ENCODE measurements around the gene SLC9A8. TPM values are rescaled to one million over a fixed set of nuclear protein-coding genes. Genes with fewer than 3 reads are reported as not detected.

Gene SLC9A8
- total and polyA plus RNA-seq, 2 of the 8 experiments (the other 6 are each of a cell fraction or from before 2014, with no cell fraction given), result 3.2 to 6.2 TPM

DNA sequence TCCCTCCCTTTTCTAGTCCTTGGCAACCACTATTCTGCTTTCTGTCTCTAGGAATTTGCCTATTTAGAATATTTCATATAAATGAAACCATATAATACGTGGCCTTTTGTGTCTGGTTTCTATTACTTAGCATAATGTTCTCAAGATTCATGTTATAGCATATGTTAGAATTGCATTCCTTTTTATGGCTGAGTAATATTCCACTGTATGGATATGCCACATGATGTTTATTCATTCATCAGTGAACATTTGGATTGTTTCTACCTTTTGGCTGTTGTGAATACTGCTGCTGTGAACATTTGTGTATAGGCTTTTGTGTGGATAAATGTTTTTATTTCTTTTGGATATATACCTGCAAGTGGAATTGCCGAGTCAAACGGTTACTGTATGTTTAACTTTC is 7.1 kb downstream of the SLC9A8 start:
- no peaks in the 10 kb centered on the region for H3K23me2 ChIP-seq (ENCODE audit: low read depth, low read length)
- peaks cover 0 to 4% of the 10 kb centered on the region in 2 experiments; a peak in 1 of 4 replicates for H3K9me3 ChIP-seq (ENCODE audit: insufficient read depth in 2 of 2, low read depth in 1 of 2, low read length in 1 of 2)
- WGBS, 2 experiments (ENCODE audit: extremely low coverage in 1 of 2, insufficient coverage in 1 of 2, insufficient read length in 1 of 2, insufficient replicate concordance in 2 of 2, low coverage in 1 of 2, low lambda C conversion rate in 2 of 2, missing lambda C conversion rate in 1 of 2), result 96% methylated on average over 3 of the region's 3 CpGs; no CpG with 5 or more reads in 1 of the 2 experiments
- no peak overlapping the region for H2BK20ac ChIP-seq (ENCODE audit: low read length)
- DNase-seq (ENCODE audit: low read depth in 1 of 2, low spot score in 2 of 2) (no peak), FAIRE-seq (no peak)
- H3K23ac ChIP-seq (ENCODE audit: insufficient read length), result no peak overlapping the region
- no peak overlapping the region for H3K4me3 ChIP-seq (ENCODE audit: extremely low read depth in 1 of 4, insufficient read depth in 2 of 4, low read depth in 3 of 4, low read length in 4 of 4)
- H3K18ac ChIP-seq (ENCODE audit: extremely low read depth, low read length), result no peak overlapping the region
- H2BK5ac ChIP-seq (ENCODE audit: low read depth, low read length), result no peak overlapping the region
- H3K4me2 ChIP-seq (ENCODE audit: insufficient read depth in 1 of 2, low read depth in 2 of 2, low read length in 2 of 2), result no peak overlapping the region
- H3K27me3 ChIP-seq (replicated peaks in 1 of 4; ENCODE audit: control insufficient read depth in 3 of 4, extremely low read depth in 1 of 4, insufficient read depth in 3 of 4, low read length in 3 of 4), result no peaks in the 10 kb centered on the region
- no peak overlapping the region for H3K27ac ChIP-seq (ENCODE audit: low read depth, low read length)
- H3K9ac ChIP-seq (replicated peaks in 1 of 4; ENCODE audit: extremely low read depth in 1 of 4, low read depth in 3 of 4, low read length in 3 of 4), result no peak overlapping the region
- H2BK15ac ChIP-seq (ENCODE audit: low read length), result no peak overlapping the region
- peaks cover 0 to 3% of the 10 kb centered on the region in 2 experiments for H4K20me1 ChIP-seq (replicated peaks in 1 of 2; ENCODE audit: control insufficient read depth in 1 of 2, insufficient read depth in 2 of 2, low read length in 2 of 2)
- H3K79me2 ChIP-seq (ENCODE audit: control insufficient read depth in 1 of 2, insufficient read depth in 2 of 2, low read length in 2 of 2), result no peaks in the 10 kb centered on the region
- no peak overlapping the region for H3K14ac ChIP-seq (ENCODE audit: insufficient read length)
- H4K5ac ChIP-seq (ENCODE audit: insufficient read length, low read depth, low read length), result no peak overlapping the region
- no peak overlapping the region for H3K4ac ChIP-seq (replicated peaks; ENCODE audit: insufficient read length, low read depth, low read length)
- H4K91ac ChIP-seq (replicated peaks; ENCODE audit: insufficient read length, low read length), result no peak overlapping the region
- H2AFZ ChIP-seq (ENCODE audit: low read length), result no peak overlapping the region
- no peak for TF ChIP-seq JUN (IDR thresholded peaks at IDR 0.05; ENCODE audit: low read depth, low read length)
- no peak for TF ChIP-seq TBP (IDR thresholded peaks at IDR 0.05; ENCODE audit: low read depth, low read length)
- TF ChIP-seq SUZ12 (IDR thresholded peaks at IDR 0.05; ENCODE audit: low read length), result no peak
- no peak for TF ChIP-seq CBX5 (IDR thresholded peaks at IDR 0.05; ENCODE audit: low read depth, low read length)
- no peak for TF ChIP-seq GTF2F1 (IDR thresholded peaks at IDR 0.05; ENCODE audit: borderline replicate concordance, low read depth, low read length)
- no peak for TF ChIP-seq MAFK (IDR thresholded peaks at IDR 0.05; ENCODE audit: low read depth, low read length)
- no peak for TF ChIP-seq CTBP2 (IDR thresholded peaks at IDR 0.05; ENCODE audit: borderline replicate concordance, insufficient read depth, insufficient read length, low read length)
- TF ChIP-seq KDM5A (IDR thresholded peaks at IDR 0.05; ENCODE audit: low read length), result no peak
- no peak for TF ChIP-seq YY1 (IDR thresholded peaks at IDR 0.05; ENCODE audit: low read depth, low read length)
- ChIA-PET POLR2A (ENCODE audit: partially characterized antibody) (interaction anchor here (0.7 kb wide), 1 partner anchor 313 kb away, joined by 3 read pairs; no protein-coding TSS in a partner anchor), CTCF (ENCODE audit: partially characterized antibody) (no interaction called here)
- peaks cover 0 to 19% (median 11%) of the 10 kb centered on the region in 4 experiments; a peak in 6 of 8 replicates for H3K36me3 ChIP-seq (ENCODE audit: control insufficient read depth in 2 of 4, insufficient read depth in 4 of 4, low read length in 3 of 4)
- H2AK5ac ChIP-seq (ENCODE audit: low read depth, low read length), result no peak overlapping the region
- no peak overlapping the region for H2BK120ac ChIP-seq (replicated peaks; ENCODE audit: low read depth, low read length)
- H4K8ac ChIP-seq (ENCODE audit: extremely low read depth, insufficient read depth, low read length), result no peak overlapping the region
- no peak overlapping the region for H2BK12ac ChIP-seq (ENCODE audit: low read depth, low read length)
- H3K79me1 ChIP-seq (ENCODE audit: low read depth, low read length), result no peaks in the 10 kb centered on the region
- no peak overlapping the region for H3K56ac ChIP-seq (replicated peaks; ENCODE audit: insufficient read length, low read depth, low read length)
- H3K4me1 ChIP-seq (replicated peaks in 1 of 4; ENCODE audit: control insufficient read depth in 3 of 4, insufficient read depth in 4 of 4, low read length in 3 of 4), result no peaks in the 10 kb centered on the region

All from H1 (cell line).